Measurements from ENCODE around the gene RAB28.

Gene RAB28

GRCh38 chr4:13522282-13523104 lies 38.4 kb upstream of the RAB28 start:
- DNase-seq (ENCODE audit: low read depth): no peak
- H3K4me3 ChIP-seq (ENCODE audit: low read length): peak overlapping the region; percentile 3
- no peak for TF ChIP-seq CTCF (conservative IDR thresholded peaks at IDR 0.05; ENCODE audit: low read depth, low read length)

GRCh38 chr4:13521047-13521446 lies 36.9 kb upstream of the RAB28 start:
- H3K4me3 ChIP-seq (ENCODE audit: low read length): no peak overlapping the region
- no peak for TF ChIP-seq CTCF (conservative IDR thresholded peaks at IDR 0.05; ENCODE audit: low read depth, low read length)
- DNase-seq (ENCODE audit: low read depth): no peak

- TF ChIP-seq CTCF (conservative IDR thresholded peaks at IDR 0.05; ENCODE audit: low read depth, low read length): no peak
- no peak for DNase-seq (ENCODE audit: low read depth)
- H3K4me3 ChIP-seq (ENCODE audit: low read length): no peak overlapping the region
Observed at GRCh38 chr4:13516315-13516860, 32.2 kb upstream of the RAB28 start.

- no peak for DNase-seq (ENCODE audit: low read depth)
- no peak for TF ChIP-seq CTCF (conservative IDR thresholded peaks at IDR 0.05; ENCODE audit: low read depth, low read length)
- H3K4me3 ChIP-seq (ENCODE audit: low read length): no peak overlapping the region
Observed at GRCh38 chr4:13515268-13515667, 31.1 kb upstream of the RAB28 start.

GRCh38 chr4:13514722-13515121 lies 30.6 kb upstream of the RAB28 start:
- H3K4me3 ChIP-seq (ENCODE audit: low read length): no peak overlapping the region
- no peak for TF ChIP-seq CTCF (conservative IDR thresholded peaks at IDR 0.05; ENCODE audit: low read depth, low read length)
- no peak for DNase-seq (ENCODE audit: low read depth)

- no peak overlapping the region for H3K4me3 ChIP-seq (ENCODE audit: low read length)
- DNase-seq (ENCODE audit: low read depth): no peak
- no peak for TF ChIP-seq CTCF (conservative IDR thresholded peaks at IDR 0.05; ENCODE audit: low read depth, low read length)
Observed at GRCh38 chr4:13511101-13511500, 27.0 kb upstream of the RAB28 start.

GRCh38 chr4:13509442-13509841 lies 25.3 kb upstream of the RAB28 start:
- no peak for TF ChIP-seq CTCF (conservative IDR thresholded peaks at IDR 0.05; ENCODE audit: low read depth, low read length)
- no peak overlapping the region for H3K4me3 ChIP-seq (ENCODE audit: low read length)
- no peak for DNase-seq (ENCODE audit: low read depth)
